ENCODE data around the gene PDE4DIP. TPM values are rescaled to one million over a fixed set of nuclear protein-coding genes. Genes with fewer than 3 reads are reported as not detected.
A peak's percentile ranks its signal among the peaks of the same experiment; 100 is the strongest.
"Not testable (repeated sequence)": the region's sequence is repeated elsewhere in the genome, so short reads cannot be mapped to it uniquely, and the experiment has no call there.

Gene PDE4DIP
- total and polyA plus RNA-seq, 9 donors, result 542 to 966 (median 653) TPM

- not testable (repeated sequence) for H3K9me3 ChIP-seq (replicated peaks; ENCODE audit: control insufficient read depth, low read depth, low read length); DNase-seq; H3K4me1 ChIP-seq (ENCODE audit: control insufficient read depth, insufficient read depth, low read length); H3K4me3 ChIP-seq (ENCODE audit: low read length); H3K36me3 ChIP-seq (ENCODE audit: control insufficient read depth, insufficient read depth, low read length); H3K27me3 ChIP-seq (ENCODE audit: control insufficient read depth, insufficient read depth, low read length)
- no CpG with 5 or more reads among the region's 4 CpGs for whole genome bisulfite sequencing (ENCODE audit: insufficient coverage)
- peak overlapping the region; percentile 59 for H3K27ac ChIP-seq (ENCODE audit: low read length)
Measured at GRCh38 chr1:148916695-148917348, 72.6 kb downstream of the PDE4DIP start.

- not testable (repeated sequence) for H3K27me3 ChIP-seq (ENCODE audit: control insufficient read depth, insufficient read depth, low read length); H3K4me3 ChIP-seq (ENCODE audit: low read length); H3K4me1 ChIP-seq (ENCODE audit: control insufficient read depth, insufficient read depth, low read length); H3K9me3 ChIP-seq (replicated peaks; ENCODE audit: control insufficient read depth, low read depth, low read length); DNase-seq; H3K36me3 ChIP-seq (ENCODE audit: control insufficient read depth, insufficient read depth, low read length)
- no CpG with 5 or more reads among the region's 3 CpGs for WGBS (ENCODE audit: insufficient coverage)
- H3K27ac ChIP-seq (ENCODE audit: low read length), result peak overlapping the region; percentile 21
Measured at GRCh38 chr1:148918836-148919447, 74.7 kb downstream of the PDE4DIP start.

GRCh38 chr1:148921047-148921446 is 76.8 kb downstream of the PDE4DIP start:
- H3K27me3 ChIP-seq (ENCODE audit: control insufficient read depth, insufficient read depth, low read length), result not testable (repeated sequence)

GRCh38 chr1:148923798-148924197 is 79.6 kb downstream of the PDE4DIP start:
- DNase-seq; H3K9me3 ChIP-seq (replicated peaks; ENCODE audit: control insufficient read depth, low read depth, low read length); H3K4me3 ChIP-seq (ENCODE audit: low read length); H3K4me1 ChIP-seq (ENCODE audit: control insufficient read depth, insufficient read depth, low read length); H3K27ac ChIP-seq (ENCODE audit: low read length); H3K36me3 ChIP-seq (ENCODE audit: control insufficient read depth, insufficient read depth, low read length); H3K27me3 ChIP-seq (ENCODE audit: control insufficient read depth, insufficient read depth, low read length): not testable (repeated sequence)
- WGBS (ENCODE audit: insufficient coverage), result no CpG with 5 or more reads among the region's 3 CpGs

More at GRCh38 chr1:148921047-148921446, 76.8 kb downstream of the PDE4DIP start:
- no CpG with 5 or more reads among the region's 1 CpG for WGBS (ENCODE audit: insufficient coverage)
- H3K36me3 ChIP-seq (ENCODE audit: control insufficient read depth, insufficient read depth, low read length); DNase-seq; H3K4me3 ChIP-seq (ENCODE audit: low read length); H3K9me3 ChIP-seq (replicated peaks; ENCODE audit: control insufficient read depth, low read depth, low read length); H3K27ac ChIP-seq (ENCODE audit: low read length); H3K4me1 ChIP-seq (ENCODE audit: control insufficient read depth, insufficient read depth, low read length): not testable (repeated sequence)

DNA sequence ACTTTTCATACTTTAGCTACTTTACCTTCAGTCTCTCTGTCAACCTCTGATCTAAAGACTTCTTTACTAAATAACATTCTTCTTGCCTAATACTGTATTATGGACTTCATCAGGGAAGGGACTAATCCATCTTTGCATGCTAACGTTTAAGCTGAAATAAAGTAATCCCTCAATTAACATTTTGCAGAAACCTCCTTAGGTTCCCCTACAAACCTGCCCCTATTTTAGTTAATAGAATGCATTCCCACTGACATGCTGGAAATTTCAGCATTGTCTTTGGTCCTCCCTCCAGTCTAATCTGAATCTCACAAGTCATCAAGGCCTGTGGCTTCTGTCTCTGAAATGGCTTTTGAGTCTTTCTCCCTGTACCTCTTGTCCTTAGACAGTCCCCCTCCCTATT is 83.4 kb downstream of the PDE4DIP start:
- no CpG with 5 or more reads among the region's 1 CpG for WGBS (ENCODE audit: insufficient coverage)
- not testable (repeated sequence) for DNase-seq; H3K4me1 ChIP-seq (ENCODE audit: control insufficient read depth, insufficient read depth, low read length); H3K9me3 ChIP-seq (replicated peaks; ENCODE audit: control insufficient read depth, low read depth, low read length); H3K27me3 ChIP-seq (ENCODE audit: control insufficient read depth, insufficient read depth, low read length); H3K27ac ChIP-seq (ENCODE audit: low read length); H3K36me3 ChIP-seq (ENCODE audit: control insufficient read depth, insufficient read depth, low read length); H3K4me3 ChIP-seq (ENCODE audit: low read length)

- H3K4me1 ChIP-seq (ENCODE audit: control insufficient read depth, insufficient read depth, low read length); H3K4me3 ChIP-seq (ENCODE audit: low read length); H3K27ac ChIP-seq (ENCODE audit: low read length); H3K36me3 ChIP-seq (ENCODE audit: control insufficient read depth, insufficient read depth, low read length); H3K9me3 ChIP-seq (replicated peaks; ENCODE audit: control insufficient read depth, low read depth, low read length); H3K27me3 ChIP-seq (ENCODE audit: control insufficient read depth, insufficient read depth, low read length); DNase-seq: not testable (repeated sequence)
Measured at GRCh38 chr1:148929253-148929652, 85.0 kb downstream of the PDE4DIP start.

GRCh38 chr1:148935381-148936002 is 91.3 kb downstream of the PDE4DIP start:
- not testable (repeated sequence) for H3K27me3 ChIP-seq (ENCODE audit: control insufficient read depth, insufficient read depth, low read length); H3K4me3 ChIP-seq (ENCODE audit: low read length); DNase-seq; H3K9me3 ChIP-seq (replicated peaks; ENCODE audit: control insufficient read depth, low read depth, low read length); H3K4me1 ChIP-seq (ENCODE audit: control insufficient read depth, insufficient read depth, low read length); H3K27ac ChIP-seq (ENCODE audit: low read length); H3K36me3 ChIP-seq (ENCODE audit: control insufficient read depth, insufficient read depth, low read length)
- WGBS (ENCODE audit: insufficient coverage), result no CpG with 5 or more reads among the region's 3 CpGs

DNA sequence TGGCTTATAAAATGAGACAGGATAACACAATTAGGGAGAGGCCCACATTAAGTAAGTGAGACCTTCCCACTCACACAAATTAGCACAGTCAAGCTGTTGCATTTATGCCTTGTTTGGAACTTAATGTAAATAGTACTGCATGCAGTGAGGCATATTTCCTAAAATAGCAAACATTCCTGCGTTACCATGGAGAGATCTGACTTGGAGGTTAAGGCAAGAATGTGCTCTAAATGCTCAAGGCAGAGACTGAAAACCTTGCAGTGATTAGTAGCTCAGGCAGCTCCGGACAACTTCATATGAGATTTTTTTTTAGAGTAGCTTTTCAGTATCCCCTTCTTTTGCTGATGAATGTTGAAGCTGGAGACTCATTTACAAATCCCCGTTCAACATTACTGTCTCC is 98.7 kb downstream of the PDE4DIP start:
- not testable (repeated sequence) for H3K4me3 ChIP-seq (ENCODE audit: low read length); H3K27me3 ChIP-seq (ENCODE audit: control insufficient read depth, insufficient read depth, low read length); H3K9me3 ChIP-seq (replicated peaks; ENCODE audit: control insufficient read depth, low read depth, low read length); DNase-seq; H3K27ac ChIP-seq (ENCODE audit: low read length); H3K36me3 ChIP-seq (ENCODE audit: control insufficient read depth, insufficient read depth, low read length); H3K4me1 ChIP-seq (ENCODE audit: control insufficient read depth, insufficient read depth, low read length)
- no CpG with 5 or more reads among the region's 3 CpGs for WGBS (ENCODE audit: insufficient coverage)

GRCh38 chr1:148945130-148945529 is 100.9 kb downstream of the PDE4DIP start:
- H3K27me3 ChIP-seq (ENCODE audit: control insufficient read depth, insufficient read depth, low read length); H3K9me3 ChIP-seq (replicated peaks; ENCODE audit: control insufficient read depth, low read depth, low read length); H3K36me3 ChIP-seq (ENCODE audit: control insufficient read depth, insufficient read depth, low read length); H3K4me1 ChIP-seq (ENCODE audit: control insufficient read depth, insufficient read depth, low read length); DNase-seq; H3K27ac ChIP-seq (ENCODE audit: low read length); H3K4me3 ChIP-seq (ENCODE audit: low read length): not testable (repeated sequence)
- WGBS (ENCODE audit: insufficient coverage), result no CpG with 5 or more reads among the region's 1 CpG

DNA sequence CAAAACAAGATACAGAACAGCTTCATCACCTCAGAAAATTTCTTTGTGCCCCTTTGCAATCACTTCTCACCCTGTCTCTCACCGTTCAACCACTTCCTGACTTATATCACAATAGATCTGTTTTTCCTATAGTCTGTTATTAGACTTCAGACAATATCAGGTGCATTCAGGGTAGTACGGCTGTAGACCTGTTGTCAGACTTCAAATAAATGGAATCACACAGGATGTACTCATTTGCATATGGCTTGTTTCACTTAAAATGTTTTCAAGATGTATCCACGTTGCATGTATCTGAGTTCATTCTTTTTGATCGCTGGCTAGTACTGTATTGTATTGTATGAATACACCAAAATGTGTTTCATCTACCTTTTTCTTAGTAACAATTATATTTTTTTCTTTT is 104.5 kb downstream of the PDE4DIP start:
- H3K27ac ChIP-seq (ENCODE audit: low read length); H3K36me3 ChIP-seq (ENCODE audit: control insufficient read depth, insufficient read depth, low read length); H3K9me3 ChIP-seq (replicated peaks; ENCODE audit: control insufficient read depth, low read depth, low read length); H3K4me3 ChIP-seq (ENCODE audit: low read length); H3K27me3 ChIP-seq (ENCODE audit: control insufficient read depth, insufficient read depth, low read length); DNase-seq; H3K4me1 ChIP-seq (ENCODE audit: control insufficient read depth, insufficient read depth, low read length): not testable (repeated sequence)
- WGBS (ENCODE audit: insufficient coverage), result no CpG with 5 or more reads among the region's 4 CpGs

All from muscle of leg (tissue), 11 donors.